Measurements from ENCODE around the gene MAD1L1. TPM values are rescaled to one million over a fixed set of nuclear protein-coding genes. Genes with fewer than 3 reads are reported as not detected.

Gene MAD1L1
- polyA plus RNA-seq, 3 donors from 2014 or later = 85.0 to 166 (median 97.0) TPM

DNA sequence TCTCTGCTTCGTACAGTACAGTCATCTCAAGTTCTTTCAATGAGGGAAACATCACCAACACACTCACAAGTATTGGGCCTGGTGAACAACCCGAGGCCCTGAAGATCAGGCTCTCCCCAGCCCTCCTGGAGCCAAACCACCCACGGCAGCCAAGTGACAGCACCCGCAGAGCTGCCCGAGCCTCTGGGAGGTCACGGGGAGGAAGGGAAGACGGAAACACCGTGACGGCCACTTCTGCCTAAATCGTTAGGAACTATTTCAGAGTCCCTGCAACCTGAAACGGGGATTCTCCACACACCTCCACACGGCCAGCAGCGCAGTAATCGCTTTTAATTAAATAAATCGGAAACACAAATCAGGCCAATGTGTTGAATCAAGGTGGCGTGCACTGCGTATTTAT is 222.6 kb downstream of the MAD1L1 start:
- Mint-ChIP-seq H3K9me3 (no peaks in the 10 kb centered on the region), H3K27ac (no peak overlapping the region), H3K27me3 (ENCODE audit: low read depth in 3 of 3) (peaks cover 2 to 3% (median 3%) of the 10 kb centered on the region in 3 donors), H3K4me3 (no peak overlapping the region), H3K4me1 (peaks cover 16 to 27% of the 10 kb centered on the region in 2 donors), H3K36me3 (peaks cover 7 to 17% (median 8%) of the 10 kb centered on the region in 3 donors)
- DNase-seq = no peak

GRCh38 chr7:2009541-2010001 is 223.2 kb downstream of the MAD1L1 start:
- Mint-ChIP-seq H3K27ac (no peak overlapping the region), H3K36me3 (peaks cover 7 to 17% (median 8%) of the 10 kb centered on the region in 3 donors), H3K4me1 (peaks cover 17 to 29% of the 10 kb centered on the region in 2 donors), H3K4me3 (no peak overlapping the region), H3K27me3 (ENCODE audit: low read depth in 3 of 3) (peaks cover 2 to 3% (median 3%) of the 10 kb centered on the region in 3 donors), H3K9me3 (no peaks in the 10 kb centered on the region)
- DNase-seq = no peak

GRCh38 chr7:2008936-2009540 is 223.7 kb downstream of the MAD1L1 start:
- Mint-ChIP-seq H3K4me1 (peaks cover 17 to 29% of the 10 kb centered on the region in 2 donors), H3K9me3 (no peaks in the 10 kb centered on the region), H3K4me3 (no peak overlapping the region), H3K27ac (no peak overlapping the region), H3K27me3 (ENCODE audit: low read depth in 3 of 3) (peaks cover 2 to 3% (median 3%) of the 10 kb centered on the region in 3 donors), H3K36me3 (peaks cover 7 to 17% (median 8%) of the 10 kb centered on the region in 3 donors)
- DNase-seq = no peak

- peaks cover 7 to 14% (median 8%) of the 10 kb centered on the region in 3 donors for H3K36me3 Mint-ChIP-seq
- no peak overlapping the region for H3K4me3 Mint-ChIP-seq
- H3K9me3 Mint-ChIP-seq = no peaks in the 10 kb centered on the region
- H3K27me3 Mint-ChIP-seq (ENCODE audit: low read depth in 3 of 3) = peaks cover 2 to 3% (median 3%) of the 10 kb centered on the region in 3 donors
- H3K27ac Mint-ChIP-seq = no peak overlapping the region
- peaks cover 17 to 29% of the 10 kb centered on the region in 2 donors for H3K4me1 Mint-ChIP-seq
- no peak for DNase-seq
These were observed 224.4 kb downstream of the MAD1L1 start for GRCh38 chr7:2008101-2008935.

GRCh38 chr7:2007551-2007950 is 225.2 kb downstream of the MAD1L1 start:
- H3K4me1 Mint-ChIP-seq = peaks cover 17 to 29% of the 10 kb centered on the region in 2 donors
- H3K36me3 Mint-ChIP-seq = peaks cover 3 to 8% (median 7%) of the 10 kb centered on the region in 3 donors
- no peak for DNase-seq
- H3K9me3 Mint-ChIP-seq = no peaks in the 10 kb centered on the region
- H3K27ac Mint-ChIP-seq = no peak overlapping the region
- no peak overlapping the region for H3K4me3 Mint-ChIP-seq
- peaks cover 2 to 3% (median 3%) of the 10 kb centered on the region in 3 donors for H3K27me3 Mint-ChIP-seq (ENCODE audit: low read depth in 3 of 3)

- Mint-ChIP-seq H3K4me3 (no peak overlapping the region), H3K36me3 (peaks cover 3 to 4% (median 3%) of the 10 kb centered on the region in 3 donors), H3K4me1 (peaks cover 17 to 29% of the 10 kb centered on the region in 2 donors), H3K27ac (no peak overlapping the region), H3K27me3 (ENCODE audit: low read depth in 3 of 3) (peaks cover 2 to 3% (median 3%) of the 10 kb centered on the region in 3 donors), H3K9me3 (no peaks in the 10 kb centered on the region)
- no peak for DNase-seq
These were observed 225.8 kb downstream of the MAD1L1 start for GRCh38 chr7:2006921-2007381.

DNA sequence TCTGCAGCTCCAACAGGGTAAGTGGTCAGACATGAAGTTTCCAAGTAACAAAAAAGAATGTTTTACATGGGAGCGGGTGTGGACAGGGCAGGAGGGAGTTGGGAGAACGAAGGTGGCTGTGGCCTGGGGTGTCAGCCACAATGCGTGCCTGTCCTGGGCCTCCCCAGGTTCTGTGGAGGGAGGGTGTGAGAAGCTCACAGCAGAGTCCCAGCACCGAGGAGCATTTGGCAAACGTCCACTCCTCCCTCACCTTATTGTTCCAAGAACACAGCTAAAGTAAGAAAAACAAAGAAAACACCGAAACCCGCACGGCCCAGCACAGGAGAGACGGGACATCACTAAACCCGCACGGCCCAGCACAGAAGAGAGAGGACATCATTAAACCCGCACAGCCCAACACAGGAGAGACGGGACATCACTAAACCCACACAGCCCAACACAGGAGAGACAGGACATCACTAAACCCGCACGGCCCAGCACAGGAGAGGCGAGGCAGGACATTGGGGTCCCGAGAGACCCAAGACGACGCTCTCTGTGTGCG is 226.4 kb downstream of the MAD1L1 start:
- peaks cover 17 to 29% of the 10 kb centered on the region in 2 donors for H3K4me1 Mint-ChIP-seq
- H3K9me3 Mint-ChIP-seq = no peaks in the 10 kb centered on the region
- H3K4me3 Mint-ChIP-seq = peak overlapping the region in 1 of 5 donors; percentile 31
- peaks cover 3 to 4% (median 3%) of the 10 kb centered on the region in 3 donors for H3K36me3 Mint-ChIP-seq
- H3K27ac Mint-ChIP-seq = peak overlapping the region in 3 of 6 donors; percentile 47 to 85 (median 83)
- no peak for DNase-seq
- H3K27me3 Mint-ChIP-seq (ENCODE audit: low read depth in 3 of 3) = peaks cover 2 to 3% (median 3%) of the 10 kb centered on the region in 3 donors

DNA sequence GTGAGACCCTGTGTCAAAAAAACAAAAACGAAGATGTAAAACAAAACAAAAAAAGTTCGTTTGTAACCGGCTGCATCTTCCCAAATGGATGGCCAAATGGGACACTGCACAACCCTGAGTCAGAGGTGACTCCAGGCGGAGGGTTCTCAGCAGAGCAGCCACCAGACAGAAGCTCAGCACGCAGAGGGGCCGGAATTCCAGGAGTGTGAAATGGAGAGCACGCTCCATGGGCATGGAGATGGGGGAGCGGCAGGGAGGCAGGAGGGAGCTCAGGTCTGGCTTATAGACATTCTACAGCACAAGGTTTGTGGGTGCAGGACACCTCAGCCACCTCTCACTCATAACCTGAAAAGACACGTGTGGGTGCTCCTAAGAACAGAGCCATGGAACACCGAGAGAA is 227.0 kb downstream of the MAD1L1 start:
- Mint-ChIP-seq H3K36me3 (peaks cover 3 to 4% (median 3%) of the 10 kb centered on the region in 3 donors), H3K9me3 (no peaks in the 10 kb centered on the region), H3K4me3 (peak overlapping the region in 1 of 5 donors; percentile 31), H3K27me3 (ENCODE audit: low read depth in 3 of 3) (peaks cover 1 to 3% (median 2%) of the 10 kb centered on the region in 3 donors), H3K4me1 (peaks cover 18 to 30% of the 10 kb centered on the region in 2 donors), H3K27ac (peak overlapping the region in 2 of 6 donors; percentile 83 to 85)
- DNase-seq = no peak

DNA sequence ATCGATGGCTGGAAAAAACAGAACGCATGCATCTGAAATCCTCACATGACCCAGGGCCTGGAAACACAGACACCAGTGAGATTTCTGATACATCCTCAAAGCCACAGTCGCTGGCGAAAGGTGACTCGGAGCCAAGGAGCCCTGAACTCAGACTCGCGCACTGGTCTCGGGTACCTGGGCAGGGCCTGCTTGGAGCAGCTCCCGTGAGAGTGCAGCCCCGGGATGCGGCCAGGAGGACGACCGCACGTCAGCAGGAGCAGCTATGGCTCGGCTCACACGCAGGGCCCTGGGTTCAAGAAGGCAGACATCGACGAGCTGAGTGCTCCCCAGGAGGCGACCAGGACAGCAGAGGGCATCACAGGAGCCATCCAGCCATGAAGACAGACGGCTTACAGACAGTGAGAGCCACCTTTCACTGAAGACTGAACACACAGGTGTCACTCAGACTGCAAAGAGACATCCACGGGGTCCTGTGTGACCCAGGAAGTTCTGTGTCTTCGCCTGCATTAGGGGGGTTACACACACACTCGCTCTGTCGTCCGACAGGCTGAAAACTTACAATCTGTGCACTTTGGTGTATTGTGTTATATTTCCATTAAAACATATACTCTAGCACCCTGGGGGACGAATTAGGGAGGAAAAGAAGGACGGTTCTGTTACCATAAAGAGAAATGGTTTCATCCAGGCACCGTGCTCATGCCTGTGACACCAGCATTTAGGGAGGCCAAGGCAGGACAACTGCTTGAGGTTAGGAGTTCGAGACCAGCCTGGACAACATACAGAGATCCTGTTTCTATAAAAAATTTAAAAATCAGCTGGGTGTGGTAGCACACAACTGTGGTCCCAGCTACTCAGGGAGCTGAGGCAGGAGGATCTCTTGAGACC is 227.7 kb downstream of the MAD1L1 start:
- Mint-ChIP-seq H3K27me3 (ENCODE audit: low read depth in 3 of 3) (peaks cover 3 to 5% (median 4%) of the 10 kb centered on the region in 3 donors), H3K36me3 (peaks cover 3 to 4% (median 3%) of the 10 kb centered on the region in 3 donors), H3K4me1 (peaks cover 25 to 36% of the 10 kb centered on the region in 2 donors), H3K9me3 (no peaks in the 10 kb centered on the region), H3K4me3 (peak overlapping the region in 1 of 5 donors; percentile 4), H3K27ac (peak overlapping the region in 1 of 6 donors; percentile 60)
- DNase-seq = no peak

DNA sequence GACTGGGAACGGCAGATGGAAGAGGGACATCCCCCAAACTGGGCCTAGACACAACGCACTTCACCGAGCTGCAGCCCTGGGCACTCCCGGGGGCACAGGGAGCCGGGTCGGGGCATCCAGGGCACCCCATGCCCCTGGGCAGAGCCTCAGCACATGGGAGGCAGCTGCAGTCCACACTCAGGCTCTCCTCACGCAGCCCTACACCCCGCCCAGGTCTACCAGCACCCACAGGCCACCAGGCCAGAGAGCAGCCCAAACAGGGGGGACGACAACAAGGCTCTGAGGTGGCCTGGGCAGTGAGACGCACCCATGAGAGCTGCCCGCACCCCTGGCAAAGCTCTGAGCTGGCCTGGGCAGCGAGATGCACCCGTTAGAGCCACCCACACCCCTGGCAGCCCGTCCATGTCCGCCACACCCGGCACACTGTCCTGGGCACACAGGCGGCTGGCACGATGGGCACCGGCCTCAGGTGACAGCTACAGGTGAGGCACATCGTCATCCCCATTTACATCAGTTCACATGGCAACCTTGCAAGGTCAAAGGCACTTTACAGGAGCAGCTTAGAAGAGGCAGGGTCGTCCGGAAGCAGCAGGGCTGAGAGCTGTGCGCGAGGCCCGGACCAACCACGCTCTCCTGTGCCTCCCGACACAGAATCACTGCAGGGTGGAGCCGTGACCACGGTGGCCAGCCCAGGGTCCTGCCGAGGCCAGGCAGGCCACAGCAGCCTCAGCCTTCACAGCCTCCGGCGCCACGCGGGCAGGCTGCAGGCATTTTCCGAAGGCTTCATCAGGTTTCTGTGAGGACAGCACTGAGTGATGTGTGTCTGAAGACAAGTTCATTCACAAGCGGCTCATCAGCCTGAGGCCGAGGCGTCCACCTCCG is 228.6 kb downstream of the MAD1L1 start:
- H3K4me1 Mint-ChIP-seq = peaks cover 34 to 36% of the 10 kb centered on the region in 2 donors
- H3K27me3 Mint-ChIP-seq (ENCODE audit: low read depth in 3 of 3) = peaks cover 4 to 6% (median 5%) of the 10 kb centered on the region in 3 donors
- no peak for DNase-seq
- H3K4me3 Mint-ChIP-seq = no peak overlapping the region
- H3K36me3 Mint-ChIP-seq = peaks cover 3 to 4% (median 3%) of the 10 kb centered on the region in 3 donors
- H3K9me3 Mint-ChIP-seq = no peaks in the 10 kb centered on the region
- no peak overlapping the region for H3K27ac Mint-ChIP-seq

GRCh38 chr7:2003451-2003930 is 229.3 kb downstream of the MAD1L1 start:
- Mint-ChIP-seq H3K9me3 (no peaks in the 10 kb centered on the region), H3K27ac (no peak overlapping the region), H3K4me1 (peaks cover 36 to 37% of the 10 kb centered on the region in 2 donors), H3K36me3 (peaks cover 3 to 7% (median 3%) of the 10 kb centered on the region in 3 donors), H3K4me3 (no peak overlapping the region), H3K27me3 (ENCODE audit: low read depth in 3 of 3) (peaks cover 4 to 6% (median 5%) of the 10 kb centered on the region in 3 donors)
- DNase-seq = no peak
